Measurements from ENCODE around the gene PKD2. TPM values are rescaled to one million over a fixed set of nuclear protein-coding genes. Genes with fewer than 3 reads are reported as not detected.

PKD2 gene
- total RNA-seq, 1 experiment from 2014 or later = 38.4 TPM

GRCh38 chr4:87966095-87966496, 41.3 kb upstream of the PKD2 start:
- H3K56ac ChIP-seq (ENCODE audit: insufficient read length, low read depth, low read length) = no peak overlapping the region
- no peak overlapping the region for H2BK5ac ChIP-seq (ENCODE audit: insufficient read length, low read length)
- 0 out of 4 replicates have a peak, but pooled peaks cover 0 to 2% of the 10 kb centered on the region in 2 experiments for H3K4me1 Mint-ChIP-seq
- no peak overlapping the region for H2BK20ac ChIP-seq (ENCODE audit: low read depth, low read length, poor library complexity, severe bottlenecking)
- H3K23me2 ChIP-seq (ENCODE audit: insufficient read length, low read depth, low read length, poor library complexity, severe bottlenecking) = no peaks in the 10 kb centered on the region
- no peak overlapping the region for H3K4ac ChIP-seq (ENCODE audit: low read depth, low read length)
- H3K27me3 ChIP-seq (ENCODE audit: insufficient read depth, low read length) = no peaks in the 10 kb centered on the region
- no peaks in the 10 kb centered on the region; a peak in 1 of 5 replicates for H3K9me3 Mint-ChIP-seq
- no peaks in the 10 kb centered on the region for H3K36me3 Mint-ChIP-seq (ENCODE audit: insufficient read depth in 1 of 3, low read depth in 3 of 3)
- no peak overlapping the region for H2BK120ac ChIP-seq (ENCODE audit: low read depth, low read length, poor library complexity, severe bottlenecking)
- no peak overlapping the region for H3T11ph ChIP-seq (ENCODE audit: low read length)
- H3K4me1 ChIP-seq (ENCODE audit: insufficient read depth, low read length) = no peaks in the 10 kb centered on the region
- H4K20me1 ChIP-seq (ENCODE audit: control insufficient read depth, insufficient read depth, insufficient read length) = no peaks in the 10 kb centered on the region
- no peaks in the 10 kb centered on the region for H3K79me2 ChIP-seq (ENCODE audit: insufficient read depth, low read length)
- no peak overlapping the region for H4K5ac ChIP-seq (ENCODE audit: insufficient read length, low read depth, low read length)
- H3K27me3 Mint-ChIP-seq (ENCODE audit: low read depth) = peaks cover 5% of the 10 kb centered on the region; the same call in 1 of the 2 replicates
- H2AFZ ChIP-seq (ENCODE audit: low read length) = no peak overlapping the region
- TF ChIP-seq, protein P1, sequence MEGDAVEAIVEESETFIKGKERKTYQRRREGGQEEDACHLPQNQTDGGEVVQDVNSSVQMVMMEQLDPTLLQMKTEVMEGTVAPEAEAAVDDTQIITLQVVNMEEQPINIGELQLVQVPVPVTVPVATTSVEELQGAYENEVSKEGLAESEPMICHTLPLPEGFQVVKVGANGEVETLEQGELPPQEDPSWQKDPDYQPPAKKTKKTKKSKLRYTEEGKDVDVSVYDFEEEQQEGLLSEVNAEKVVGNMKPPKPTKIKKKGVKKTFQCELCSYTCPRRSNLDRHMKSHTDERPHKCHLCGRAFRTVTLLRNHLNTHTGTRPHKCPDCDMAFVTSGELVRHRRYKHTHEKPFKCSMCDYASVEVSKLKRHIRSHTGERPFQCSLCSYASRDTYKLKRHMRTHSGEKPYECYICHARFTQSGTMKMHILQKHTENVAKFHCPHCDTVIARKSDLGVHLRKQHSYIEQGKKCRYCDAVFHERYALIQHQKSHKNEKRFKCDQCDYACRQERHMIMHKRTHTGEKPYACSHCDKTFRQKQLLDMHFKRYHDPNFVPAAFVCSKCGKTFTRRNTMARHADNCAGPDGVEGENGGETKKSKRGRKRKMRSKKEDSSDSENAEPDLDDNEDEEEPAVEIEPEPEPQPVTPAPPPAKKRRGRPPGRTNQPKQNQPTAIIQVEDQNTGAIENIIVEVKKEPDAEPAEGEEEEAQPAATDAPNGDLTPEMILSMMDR (conservative IDR thresholded peaks at IDR 0.05) = no peak
- H3K9ac ChIP-seq (ENCODE audit: extremely low read depth, insufficient read length, low read length) = no peak overlapping the region
- no peak overlapping the region for H3K4me3 Mint-ChIP-seq
- no peak overlapping the region for H3K27ac ChIP-seq (ENCODE audit: insufficient read length, low read depth, low read length)
- H3K18ac ChIP-seq (ENCODE audit: insufficient read length, low read depth, low read length) = no peak overlapping the region
- H3K4me2 ChIP-seq (ENCODE audit: insufficient read depth, insufficient read length, low read length) = no peak overlapping the region
- H4K8ac ChIP-seq (replicated peaks; ENCODE audit: insufficient read length, low read depth, low read length) = no peak overlapping the region
- no peak overlapping the region for H2BK12ac ChIP-seq (ENCODE audit: insufficient read length, low read depth, low read length)
- H3K9me3 ChIP-seq (ENCODE audit: control insufficient read depth, low read depth, low read length) = no peaks in the 10 kb centered on the region
- H3K23ac ChIP-seq (ENCODE audit: insufficient read length, low read depth, low read length) = no peak overlapping the region
- H3K79me1 ChIP-seq (ENCODE audit: insufficient read depth, low read depth, low read length, poor library complexity, severe bottlenecking) = no peaks in the 10 kb centered on the region
- H3K27ac Mint-ChIP-seq = no peak overlapping the region
- H2BK15ac ChIP-seq (ENCODE audit: low read depth, low read length) = no peak overlapping the region
- H3K14ac ChIP-seq (ENCODE audit: insufficient read depth, low read length) = no peak overlapping the region; the same call in 1 of the 2 replicates
- DNase-seq = no peak
- H2AK5ac ChIP-seq (ENCODE audit: insufficient read length, low read length) = no peak overlapping the region
- no peak overlapping the region for H4K91ac ChIP-seq (ENCODE audit: insufficient read length, low read depth, low read length)
- WGBS (ENCODE audit: extremely low coverage, insufficient read length, low lambda C conversion rate) = no CpG with 5 or more reads among the region's 9 CpGs
